ENCODE measurements around the gene TAOK1.
A peak's percentile ranks its signal among the peaks of the same experiment; 100 is the strongest.
"Not testable (repeated sequence)": the region's sequence is repeated elsewhere in the genome, so short reads cannot be mapped to it uniquely, and the experiment has no call there.

Gene TAOK1

GRCh38 chr17:29434550-29434949 lies 44.4 kb downstream of the TAOK1 start:
- DNase-seq, result no peak
- intact Hi-C loops (cut with DNase I), result no loop called here

- intact Hi-C loops (cut with DNase I), result no loop called here
- DNase-seq, result no peak
Observed at GRCh38 chr17:29442451-29442850, 52.3 kb downstream of the TAOK1 start.

GRCh38 chr17:29443041-29443739 lies 53.0 kb downstream of the TAOK1 start:
- DNase-seq, result no peak
- intact Hi-C loops (cut with DNase I), result no loop called here

- no peak for DNase-seq
- intact Hi-C loops (cut with DNase I), result no loop called here
Observed at GRCh38 chr17:29444589-29444988, 54.4 kb downstream of the TAOK1 start.

- intact Hi-C loops (cut with DNase I), result no loop called here
- no peak for DNase-seq
Observed at GRCh38 chr17:29445844-29446243, 55.7 kb downstream of the TAOK1 start.

GRCh38 chr17:29449865-29450671 lies 59.9 kb downstream of the TAOK1 start:
- DNase-seq, result no peak
- intact Hi-C loops (cut with DNase I), result no loop called here

GRCh38 chr17:29451121-29451742 lies 61.1 kb downstream of the TAOK1 start:
- intact Hi-C loops (cut with DNase I), result no loop called here
- DNase-seq, result no peak

- no peak for DNase-seq
- intact Hi-C loops (cut with DNase I), result no loop called here
Observed at GRCh38 chr17:29458066-29458465, 67.9 kb downstream of the TAOK1 start.

- DNase-seq, result no peak
- intact Hi-C loops (cut with DNase I), result no loop called here
Observed at GRCh38 chr17:29461483-29462206, 71.5 kb downstream of the TAOK1 start.

GRCh38 chr17:29469276-29469675 lies 79.1 kb downstream of the TAOK1 start:
- intact Hi-C loops (cut with DNase I), result no loop called here
- DNase-seq, result no peak

- intact Hi-C loops (cut with DNase I); DNase-seq: not testable (repeated sequence)
Observed at GRCh38 chr17:29473437-29473836, 83.3 kb downstream of the TAOK1 start.

- intact Hi-C loops (cut with DNase I), result no loop called here
- DNase-seq, result no peak
Observed at GRCh38 chr17:29474297-29474696, 84.1 kb downstream of the TAOK1 start.

GRCh38 chr17:29475891-29476290 lies 85.7 kb downstream of the TAOK1 start:
- DNase-seq, result no peak
- intact Hi-C loops (cut with DNase I), result no loop called here

- DNase-seq; intact Hi-C loops (cut with DNase I): not testable (repeated sequence)
Observed at GRCh38 chr17:29480249-29480928, 90.2 kb downstream of the TAOK1 start.

GRCh38 chr17:29483503-29483902 lies 93.3 kb downstream of the TAOK1 start:
- DNase-seq, result no peak
- intact Hi-C loops (cut with DNase I), result no loop called here

GRCh38 chr17:29495011-29495410 lies 104.8 kb downstream of the TAOK1 start:
- DNase-seq, result no peak
- intact Hi-C loops (cut with DNase I), result no loop called here

- DNase-seq, result no peak
- intact Hi-C loops (cut with DNase I), result no loop called here
Observed at GRCh38 chr17:29504711-29505110, 114.5 kb downstream of the TAOK1 start.

GRCh38 chr17:29505836-29506235 lies 115.7 kb downstream of the TAOK1 start:
- intact Hi-C loops (cut with DNase I), result no loop called here

GRCh38 chr17:29510953-29511352 lies 120.8 kb downstream of the TAOK1 start:
- intact Hi-C loops (cut with DNase I), result no loop called here
- peak in 1 of 10 donors; percentile 39 for DNase-seq

More at GRCh38 chr17:29505836-29506235, 115.7 kb downstream of the TAOK1 start:
- no peak for DNase-seq

GRCh38 chr17:29514792-29515191 lies 124.6 kb downstream of the TAOK1 start:
- intact Hi-C loops (cut with DNase I), result no loop called here
- no peak for DNase-seq

Measured in posterior cingulate gyrus (tissue), 11 donors.